ENCODE measurements around the gene PCCA.

Gene PCCA

GRCh38 chr13:100179276-100179675, 90.4 kb downstream of the PCCA start:
- no peak overlapping the region for H3K27ac Mint-ChIP-seq
- H3K4me3 Mint-ChIP-seq = no peak overlapping the region
- H3K36me3 Mint-ChIP-seq = no peaks in the 10 kb centered on the region
- H3K27me3 Mint-ChIP-seq = no peaks in the 10 kb centered on the region
- no peaks in the 10 kb centered on the region for H3K9me3 Mint-ChIP-seq
- peaks cover 21% of the 10 kb centered on the region for H3K4me1 Mint-ChIP-seq

- peaks cover 21% of the 10 kb centered on the region for H3K4me1 Mint-ChIP-seq
- H3K27ac Mint-ChIP-seq = peak overlapping the region; percentile 39
- H3K4me3 Mint-ChIP-seq = no peak overlapping the region
- no peaks in the 10 kb centered on the region for H3K9me3 Mint-ChIP-seq
- no peaks in the 10 kb centered on the region for H3K27me3 Mint-ChIP-seq
- no peaks in the 10 kb centered on the region for H3K36me3 Mint-ChIP-seq
Measured at GRCh38 chr13:100182900-100183490, 94.1 kb downstream of the PCCA start.

GRCh38 chr13:100184095-100184494, 95.2 kb downstream of the PCCA start:
- Mint-ChIP-seq H3K4me3 (no peak overlapping the region), H3K27me3 (no peaks in the 10 kb centered on the region), H3K4me1 (peaks cover 21% of the 10 kb centered on the region), H3K9me3 (no peaks in the 10 kb centered on the region), H3K27ac (no peak overlapping the region), H3K36me3 (no peaks in the 10 kb centered on the region)

- Mint-ChIP-seq H3K4me1 (no peaks in the 10 kb centered on the region), H3K27me3 (no peaks in the 10 kb centered on the region), H3K9me3 (no peaks in the 10 kb centered on the region), H3K27ac (no peak overlapping the region), H3K36me3 (no peaks in the 10 kb centered on the region), H3K4me3 (no peak overlapping the region)
Measured at GRCh38 chr13:100195568-100195967, 106.7 kb downstream of the PCCA start.

GRCh38 chr13:100196375-100196774, 107.5 kb downstream of the PCCA start:
- no peaks in the 10 kb centered on the region for H3K4me1 Mint-ChIP-seq
- H3K4me3 Mint-ChIP-seq = no peak overlapping the region
- no peak overlapping the region for H3K27ac Mint-ChIP-seq
- H3K27me3 Mint-ChIP-seq = no peaks in the 10 kb centered on the region
- no peaks in the 10 kb centered on the region for H3K9me3 Mint-ChIP-seq
- H3K36me3 Mint-ChIP-seq = no peaks in the 10 kb centered on the region

GRCh38 chr13:100197116-100197515, 108.2 kb downstream of the PCCA start:
- Mint-ChIP-seq H3K4me3 (no peak overlapping the region), H3K9me3 (no peaks in the 10 kb centered on the region), H3K4me1 (no peaks in the 10 kb centered on the region), H3K36me3 (no peaks in the 10 kb centered on the region), H3K27ac (no peak overlapping the region), H3K27me3 (no peaks in the 10 kb centered on the region)

GRCh38 chr13:100197591-100198365, 108.9 kb downstream of the PCCA start:
- Mint-ChIP-seq H3K4me1 (no peaks in the 10 kb centered on the region), H3K9me3 (no peaks in the 10 kb centered on the region), H3K27ac (no peak overlapping the region), H3K27me3 (no peaks in the 10 kb centered on the region), H3K36me3 (no peaks in the 10 kb centered on the region), H3K4me3 (no peak overlapping the region)

GRCh38 chr13:100203696-100204367, 114.9 kb downstream of the PCCA start:
- Mint-ChIP-seq H3K9me3 (no peaks in the 10 kb centered on the region), H3K27ac (peak overlapping the region; percentile 86), H3K27me3 (no peaks in the 10 kb centered on the region), H3K4me3 (peak overlapping the region; percentile 71), H3K36me3 (peaks cover 4% of the 10 kb centered on the region), H3K4me1 (peaks cover 19% of the 10 kb centered on the region)

GRCh38 chr13:100208002-100208401, 119.1 kb downstream of the PCCA start:
- no peak overlapping the region for H3K27ac Mint-ChIP-seq
- H3K9me3 Mint-ChIP-seq = no peaks in the 10 kb centered on the region
- peaks cover 19% of the 10 kb centered on the region for H3K4me1 Mint-ChIP-seq
- H3K27me3 Mint-ChIP-seq = no peaks in the 10 kb centered on the region
- peaks cover 22% of the 10 kb centered on the region for H3K36me3 Mint-ChIP-seq
- H3K4me3 Mint-ChIP-seq = no peak overlapping the region

GRCh38 chr13:100208626-100209025, 119.7 kb downstream of the PCCA start:
- H3K4me1 Mint-ChIP-seq = peaks cover 16% of the 10 kb centered on the region
- H3K27me3 Mint-ChIP-seq = no peaks in the 10 kb centered on the region
- no peak overlapping the region for H3K27ac Mint-ChIP-seq
- H3K4me3 Mint-ChIP-seq = no peak overlapping the region
- peaks cover 27% of the 10 kb centered on the region for H3K36me3 Mint-ChIP-seq
- no peaks in the 10 kb centered on the region for H3K9me3 Mint-ChIP-seq

- Mint-ChIP-seq H3K9me3 (no peaks in the 10 kb centered on the region), H3K27me3 (no peaks in the 10 kb centered on the region), H3K27ac (no peak overlapping the region), H3K4me3 (no peak overlapping the region), H3K4me1 (peaks cover 1% of the 10 kb centered on the region), H3K36me3 (peaks cover 33% of the 10 kb centered on the region)
Measured at GRCh38 chr13:100209857-100210825, 121.2 kb downstream of the PCCA start.

- Mint-ChIP-seq H3K27ac (no peak overlapping the region), H3K9me3 (no peaks in the 10 kb centered on the region), H3K4me1 (no peaks in the 10 kb centered on the region), H3K4me3 (no peak overlapping the region), H3K27me3 (no peaks in the 10 kb centered on the region), H3K36me3 (peaks cover 31% of the 10 kb centered on the region)
Measured at GRCh38 chr13:100211016-100211710, 122.3 kb downstream of the PCCA start.

- H3K4me1 Mint-ChIP-seq = no peaks in the 10 kb centered on the region
- H3K4me3 Mint-ChIP-seq = no peak overlapping the region
- H3K9me3 Mint-ChIP-seq = no peaks in the 10 kb centered on the region
- H3K36me3 Mint-ChIP-seq = peaks cover 31% of the 10 kb centered on the region
- no peaks in the 10 kb centered on the region for H3K27me3 Mint-ChIP-seq
- no peak overlapping the region for H3K27ac Mint-ChIP-seq
Measured at GRCh38 chr13:100212904-100213553, 124.1 kb downstream of the PCCA start.

- H3K9me3 Mint-ChIP-seq = no peaks in the 10 kb centered on the region
- no peaks in the 10 kb centered on the region for H3K4me1 Mint-ChIP-seq
- H3K36me3 Mint-ChIP-seq = peaks cover 29% of the 10 kb centered on the region
- H3K27ac Mint-ChIP-seq = no peak overlapping the region
- H3K27me3 Mint-ChIP-seq = no peaks in the 10 kb centered on the region
- no peak overlapping the region for H3K4me3 Mint-ChIP-seq
Measured at GRCh38 chr13:100213576-100213975, 124.7 kb downstream of the PCCA start.

Measured in activated naive CD4-positive, alpha-beta T cell treated with anti-CD3 and anti-CD28 coated beads, Interleukin-2, amount 50 U/mL, for 24 hours (primary cell).